ENCODE measurements around the gene FLVCR2.

Gene FLVCR2

GRCh38 chr14:75646762-75647161 is 68.3 kb downstream of the FLVCR2 start:
- Histone ChIP-seq H3K4me3 (replicated peaks; ENCODE audit: insufficient read depth, low read length) (no peak overlapping the region), H3K27ac (replicated peaks) (no peak overlapping the region), H3K27me3 (ENCODE audit: insufficient read depth, poor library complexity, severe bottlenecking) (no peaks in the 10 kb centered on the region)
- no peak for DNase-seq (ENCODE audit: low read depth in 1 of 2, low spot score in 1 of 2)
- no peak for TF ChIP-seq POLR2AphosphoS5 (IDR thresholded peaks at IDR 0.05; ENCODE audit: low read depth)
- TF ChIP-seq GABPA (IDR thresholded peaks at IDR 0.05; ENCODE audit: low read depth), result no peak
- no peak for TF ChIP-seq SPI1 (IDR thresholded peaks at IDR 0.05; ENCODE audit: borderline replicate concordance, low read depth)
- TF ChIP-seq REST (IDR thresholded peaks at IDR 0.05; ENCODE audit: insufficient replicate concordance, low read depth), result no peak
- TF ChIP-seq CTCF (IDR thresholded peaks at IDR 0.05; ENCODE audit: insufficient read depth, low read length), result no peak

- TF ChIP-seq CTCF (IDR thresholded peaks at IDR 0.05; ENCODE audit: insufficient read depth, low read length) (no peak), REST (IDR thresholded peaks at IDR 0.05; ENCODE audit: insufficient replicate concordance, low read depth) (no peak), SPI1 (IDR thresholded peaks at IDR 0.05; ENCODE audit: borderline replicate concordance, low read depth) (no peak), GABPA (IDR thresholded peaks at IDR 0.05; ENCODE audit: low read depth) (no peak)
- no peak for DNase-seq (ENCODE audit: low read depth in 1 of 2, low spot score in 1 of 2)
- Histone ChIP-seq H3K27me3 (ENCODE audit: insufficient read depth, poor library complexity, severe bottlenecking) (no peaks in the 10 kb centered on the region), H3K4me3 (replicated peaks; ENCODE audit: insufficient read depth, low read length) (no peak overlapping the region), H3K27ac (replicated peaks) (no peak overlapping the region)
Observed at GRCh38 chr14:75647640-75648039, 69.2 kb downstream of the FLVCR2 start.

- DNase-seq (ENCODE audit: low read depth in 1 of 2, low spot score in 1 of 2), result no peak
- Histone ChIP-seq H3K27ac (replicated peaks) (no peak overlapping the region), H3K4me3 (replicated peaks; ENCODE audit: insufficient read depth, low read length) (no peak overlapping the region), H3K27me3 (ENCODE audit: insufficient read depth, poor library complexity, severe bottlenecking) (no peaks in the 10 kb centered on the region)
- TF ChIP-seq GABPA (IDR thresholded peaks at IDR 0.05; ENCODE audit: low read depth) (no peak), REST (IDR thresholded peaks at IDR 0.05; ENCODE audit: insufficient replicate concordance, low read depth) (no peak), SPI1 (IDR thresholded peaks at IDR 0.05; ENCODE audit: borderline replicate concordance, low read depth) (no peak), CTCF (IDR thresholded peaks at IDR 0.05; ENCODE audit: insufficient read depth, low read length) (no peak), POLR2AphosphoS5 (IDR thresholded peaks at IDR 0.05; ENCODE audit: low read depth) (no peak)
Observed at GRCh38 chr14:75648066-75648838, 69.8 kb downstream of the FLVCR2 start.

All from HL-60 (cell line).